GM12801 (cell line): ENCODE results near the gene MXD3.

Experiments
- CTCF ChIP-seq: IDR thresholded peaks from one replicate; pipeline ENCODE4 v1.5.1; 2011; ENCODE audit warnings: control low read depth; ENCODE audit not compliant: insufficient read length; ENCODE audit errors: extremely low read depth

MXD3 gene

GRCh38 chr5:177308740-177309139 lies 3.0 kb downstream of the MXD3 start:
- TF ChIP-seq CTCF, result no peak

- TF ChIP-seq CTCF, result no peak
Measured at GRCh38 chr5:177307544-177308363, 3.9 kb downstream of the MXD3 start.

GRCh38 chr5:177306674-177307543 lies 4.8 kb downstream of the MXD3 start:
- TF ChIP-seq CTCF, result no peak

GRCh38 chr5:177304392-177305119 lies 7.1 kb downstream of the MXD3 start:
- TF ChIP-seq CTCF, result no peak

GRCh38 chr5:177303925-177304391 lies 7.7 kb downstream of the MXD3 start:
- TF ChIP-seq CTCF, result no peak

- no peak for TF ChIP-seq CTCF
Measured at GRCh38 chr5:177303121-177303924, 8.4 kb downstream of the MXD3 start, which contains the start of the genes PRELID1 and RAB24. Gene PRELID1 (plus strand): TSS chr5:177303799. CDS start chr5:177303986, 187 bp downstream. Gene RAB24 (minus strand): TSS chr5:177303719. CDS start chr5:177303288, 431 bp downstream.
